GM19025 (cell line): ENCODE results near the gene ACTR3.
"Not testable (repeated sequence)": the region's sequence is repeated elsewhere in the genome, so short reads cannot be mapped to it uniquely, and the experiment has no call there.

Experiments used
- ATAC-seq: cut with Tn5 transposase; IDR thresholded peaks from one replicate; pipeline ENCODE4 v1.9.1; 2021; ENCODE audit warnings: mild to moderate bottlenecking, low read depth, moderate library complexity; ENCODE audit not compliant: unreplicated experiment

The ACTR3 gene

DNA sequence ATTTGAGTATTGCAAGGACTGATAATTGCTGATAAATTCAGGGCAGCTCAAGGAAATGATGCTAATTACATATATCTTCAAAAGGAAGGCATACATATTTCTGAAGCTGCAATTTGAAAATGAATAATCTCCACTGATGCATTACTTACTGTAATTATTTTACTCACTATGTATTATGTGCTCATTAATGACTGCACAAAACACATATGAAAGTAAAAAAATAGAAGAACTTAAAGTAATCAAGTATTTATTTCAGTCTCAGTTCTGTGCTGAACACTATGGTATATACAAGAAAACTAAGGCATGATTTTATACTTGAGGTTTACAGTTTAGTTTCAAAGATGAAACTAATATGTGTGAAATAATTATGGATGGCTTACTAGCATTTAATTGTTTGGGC is 9.3 kb downstream of the ACTR3 start:
- no peak for ATAC-seq

DNA sequence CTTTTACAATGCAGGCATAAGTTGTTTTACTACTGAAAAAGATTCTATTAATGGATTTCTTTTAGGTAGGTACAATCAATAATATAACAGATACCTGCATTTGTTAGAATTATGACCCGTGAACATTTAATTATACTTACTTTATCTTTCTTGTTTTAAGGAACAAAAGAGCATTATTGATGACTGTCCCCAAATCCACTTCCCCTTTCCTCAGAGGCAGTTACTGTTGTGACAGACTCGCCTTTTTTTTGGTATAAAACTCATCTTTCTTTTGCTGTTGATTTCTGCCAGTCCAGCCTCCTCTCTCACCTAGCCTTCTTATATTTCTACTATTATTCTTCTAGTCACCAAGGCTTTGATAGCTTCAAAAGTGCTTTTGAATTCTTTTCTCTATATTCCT is 12.1 kb downstream of the ACTR3 start:
- ATAC-seq: no peak

DNA sequence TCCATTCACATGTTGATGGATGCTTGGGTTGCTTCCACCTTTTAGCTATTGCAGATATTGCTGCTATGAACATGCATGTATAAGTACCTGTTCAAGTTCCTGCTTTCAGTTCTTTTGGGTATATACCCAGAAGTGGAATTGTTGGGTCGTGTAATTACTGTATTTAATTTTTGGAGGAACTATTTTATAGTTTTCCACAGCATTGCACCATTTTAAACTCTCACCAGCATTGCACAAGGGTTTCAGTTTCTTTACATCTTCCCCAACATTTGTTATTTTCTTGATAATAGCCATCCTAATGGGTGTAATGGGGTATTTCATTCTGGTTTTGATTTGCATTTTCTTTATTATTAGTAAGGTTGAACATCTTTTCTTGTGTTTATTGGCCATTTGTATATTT is 16.0 kb downstream of the ACTR3 start:
- no peak for ATAC-seq

DNA sequence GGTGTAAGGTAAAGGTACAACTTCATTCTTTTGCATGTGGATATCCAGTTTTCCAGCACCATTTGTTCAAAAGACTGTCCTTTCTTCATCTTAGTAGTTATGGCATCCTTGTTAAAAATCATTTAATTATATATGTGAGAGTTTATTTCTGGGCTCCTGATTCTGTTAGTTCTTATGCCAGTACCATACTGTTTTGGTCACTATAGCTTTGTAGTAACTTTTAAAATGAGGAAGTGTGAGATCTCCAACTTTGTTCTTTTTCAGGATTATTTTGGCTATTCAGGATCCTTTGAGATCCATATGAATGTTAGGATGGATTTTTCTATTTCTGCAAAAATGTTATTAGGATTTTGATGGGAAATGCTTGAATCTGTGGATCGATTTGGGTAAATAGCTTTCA is 16.8 kb downstream of the ACTR3 start:
- ATAC-seq: no peak

DNA sequence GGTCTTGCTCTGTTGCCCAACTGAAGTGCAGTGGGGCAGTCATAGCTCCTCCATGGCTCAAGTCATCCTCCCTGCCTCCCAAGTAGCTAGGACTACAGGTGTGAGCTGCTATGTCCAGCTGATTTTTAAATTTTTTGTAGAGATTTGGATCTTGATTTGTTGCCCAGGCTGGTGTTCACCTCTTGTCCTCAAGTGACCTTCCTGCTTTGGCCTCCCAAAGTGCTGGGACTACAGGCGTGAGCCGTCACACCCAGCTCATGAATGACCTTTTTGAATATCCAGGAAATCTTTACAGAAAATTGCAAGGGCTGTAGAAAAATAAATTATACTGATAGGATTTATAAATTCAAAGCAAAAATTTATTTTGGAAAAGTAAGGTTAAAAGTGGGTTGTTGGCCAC is 17.4 kb downstream of the ACTR3 start:
- no peak for ATAC-seq

DNA sequence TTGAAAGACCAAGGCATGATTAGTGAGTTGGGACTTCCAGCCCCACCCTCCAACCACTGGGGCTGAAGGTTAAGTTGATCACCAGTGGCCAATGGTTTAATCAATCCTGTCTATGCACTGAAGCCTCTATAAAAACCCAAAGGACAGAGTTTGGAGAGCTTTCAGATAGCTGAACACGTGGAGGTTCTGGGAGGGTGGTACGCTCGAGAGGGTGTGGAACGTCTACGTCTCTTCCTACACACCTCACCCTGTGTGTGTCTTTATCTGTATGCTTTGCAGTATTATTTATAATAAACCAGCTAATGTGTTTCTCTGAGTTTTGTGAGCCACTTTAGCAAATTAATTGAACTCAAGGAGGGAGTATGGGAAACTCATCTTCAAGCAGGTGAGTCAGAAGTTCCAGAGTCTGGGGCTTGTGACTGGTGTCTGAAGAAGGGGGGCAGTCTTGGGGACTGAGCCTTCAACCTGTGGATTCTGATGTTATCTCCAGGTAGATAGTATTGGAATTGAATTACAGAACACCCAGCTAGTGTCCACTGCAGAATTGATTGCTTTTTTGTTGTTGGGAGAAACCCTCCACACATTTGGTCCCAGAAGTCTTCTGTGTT is 20.3 kb downstream of the ACTR3 start:
- peak; percentile 24 for ATAC-seq

DNA sequence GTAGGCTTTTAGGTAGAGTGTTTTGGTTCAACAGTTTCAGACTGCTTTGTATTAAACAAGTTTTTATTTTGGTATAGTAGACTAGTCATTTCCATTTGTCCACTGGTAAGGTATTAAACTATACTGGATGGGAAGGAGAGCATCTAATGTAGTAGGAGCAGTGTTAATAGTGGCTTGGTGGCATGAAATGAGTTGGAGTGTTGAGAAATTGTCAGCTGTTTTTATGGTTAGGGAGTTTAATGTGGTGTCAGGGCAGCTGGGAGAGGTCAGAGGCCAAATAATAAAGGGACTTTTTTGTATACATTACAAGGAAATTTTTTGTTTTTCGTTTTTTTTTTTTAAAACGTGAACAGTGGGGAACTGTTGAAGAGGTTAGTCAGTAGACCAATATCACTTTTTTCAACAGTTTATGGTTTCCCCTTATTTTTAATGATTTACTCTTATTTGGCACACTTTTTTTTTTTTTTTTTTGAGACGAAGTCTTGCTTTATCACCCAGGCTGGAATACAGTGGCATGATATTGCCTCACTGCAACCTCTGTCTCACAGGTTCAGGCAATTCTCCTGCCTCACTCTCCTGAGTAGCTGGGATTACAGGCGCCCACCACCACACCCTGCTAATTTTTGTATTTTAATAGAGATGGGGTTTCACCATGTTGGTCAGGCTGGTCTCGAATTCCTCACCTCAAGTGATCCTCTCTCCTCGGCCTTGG is 21.2 kb downstream of the ACTR3 start:
- peak; percentile 57 for ATAC-seq

DNA sequence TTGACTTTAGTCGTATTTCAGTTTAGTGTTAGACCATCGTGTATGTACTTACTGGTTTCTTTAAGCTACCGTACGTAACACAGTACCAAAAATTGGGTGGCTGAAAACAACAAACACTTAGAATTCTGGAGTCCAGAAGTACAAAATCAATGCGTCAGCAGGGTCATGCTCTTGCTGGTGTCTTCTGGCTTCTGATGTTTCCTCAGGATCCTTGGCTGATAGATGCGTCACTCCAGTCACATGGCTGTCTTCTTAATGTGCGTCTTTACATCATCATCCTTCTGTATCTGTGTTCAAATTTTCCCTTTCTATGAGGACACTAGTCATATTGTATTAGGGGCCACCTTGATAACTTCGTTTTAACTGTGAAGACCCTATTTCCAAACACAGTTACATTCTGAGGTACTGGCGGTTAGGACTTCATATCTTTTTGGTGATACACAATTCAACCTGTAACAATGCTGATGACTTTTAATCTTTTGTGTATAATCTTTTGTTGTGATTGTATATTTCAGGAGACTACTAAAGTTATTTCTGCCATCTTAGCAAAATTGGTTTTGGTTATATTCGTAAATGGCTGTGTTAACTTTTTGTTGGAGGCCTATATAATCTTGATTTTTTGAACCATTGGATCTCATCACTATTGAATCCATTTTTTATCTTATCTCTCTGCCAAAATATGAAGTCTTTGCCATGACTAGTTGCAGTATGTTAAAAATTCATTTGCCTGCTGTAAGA is 25.4 kb downstream of the ACTR3 start:
- ATAC-seq: no peak

DNA sequence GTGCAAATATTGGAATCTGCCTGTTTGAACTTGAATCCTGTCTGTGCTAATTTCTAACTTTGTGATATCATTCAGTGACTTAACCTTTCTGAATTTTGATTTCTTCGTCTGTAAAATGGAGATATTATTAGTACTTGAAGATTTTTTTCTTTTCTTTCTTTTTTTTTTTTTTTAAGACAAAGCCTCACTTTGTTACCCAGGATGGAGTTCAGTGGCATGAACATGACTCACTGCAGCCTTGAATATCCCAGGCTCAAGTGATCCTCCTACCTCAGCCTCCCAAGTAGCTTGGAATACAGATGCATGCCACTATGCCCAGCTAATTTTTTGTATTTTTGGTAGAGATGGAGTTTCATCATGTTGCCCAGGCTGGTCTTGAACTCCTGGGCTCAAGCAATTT is 28.3 kb downstream of the ACTR3 start:
- no peak for ATAC-seq

DNA sequence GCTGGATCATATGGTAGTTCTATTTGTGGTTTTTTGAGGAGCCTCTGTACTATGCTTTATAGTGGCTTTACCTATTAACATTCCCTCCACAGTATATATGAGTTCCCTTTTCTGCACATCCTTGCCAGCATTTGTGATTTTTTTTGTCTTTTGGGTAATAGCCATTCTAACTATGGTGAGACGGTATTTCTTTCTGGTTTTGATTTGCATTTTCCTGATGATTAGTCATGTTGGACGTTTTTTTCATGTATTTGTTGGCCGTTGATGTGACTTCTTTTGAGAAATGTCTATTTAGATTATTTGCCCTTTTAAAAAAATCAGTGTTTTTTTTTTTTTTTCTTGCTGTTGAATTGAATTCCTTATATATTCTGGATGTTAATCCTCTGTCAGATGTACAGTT is 31.1 kb downstream of the ACTR3 start:
- ATAC-seq: no peak

DNA sequence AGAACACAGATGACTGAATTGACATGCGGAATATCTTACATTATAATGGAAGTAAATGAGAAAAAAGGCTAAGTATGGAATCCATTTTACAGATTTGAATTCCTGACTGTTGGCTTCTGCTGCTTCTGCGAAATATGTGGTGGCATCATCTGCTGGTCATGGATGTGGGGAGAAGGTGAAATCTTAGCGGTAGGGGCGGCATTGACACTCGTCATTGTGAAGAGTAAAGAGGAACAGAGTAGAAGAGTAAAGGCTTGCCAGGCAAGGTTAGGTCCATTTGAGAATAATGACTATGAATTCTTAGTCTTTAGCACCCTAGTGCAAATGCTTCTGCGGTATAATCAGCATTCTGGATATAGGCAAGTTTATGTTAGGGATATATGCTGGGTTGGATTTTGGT is 32.4 kb downstream of the ACTR3 start:
- no peak for ATAC-seq

DNA sequence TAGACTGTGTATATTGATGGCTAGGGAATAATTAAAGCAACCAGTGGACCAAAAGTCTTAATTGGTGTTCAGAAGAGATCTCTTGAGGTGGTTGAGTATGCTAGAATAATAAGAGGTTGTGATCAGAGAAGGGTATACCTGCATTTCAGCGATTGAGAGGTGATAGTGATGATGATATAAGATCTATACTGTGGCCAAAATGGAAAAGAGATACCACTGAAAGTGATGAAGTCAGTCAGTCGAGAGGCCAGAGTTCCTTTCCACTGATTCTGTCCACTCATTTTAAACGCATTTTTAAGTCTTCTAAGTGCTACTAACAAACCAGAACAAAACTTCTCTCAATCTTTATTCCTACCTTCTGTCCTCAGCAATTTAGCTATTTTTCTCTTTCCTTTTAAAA is 32.9 kb downstream of the ACTR3 start:
- ATAC-seq: no peak

DNA sequence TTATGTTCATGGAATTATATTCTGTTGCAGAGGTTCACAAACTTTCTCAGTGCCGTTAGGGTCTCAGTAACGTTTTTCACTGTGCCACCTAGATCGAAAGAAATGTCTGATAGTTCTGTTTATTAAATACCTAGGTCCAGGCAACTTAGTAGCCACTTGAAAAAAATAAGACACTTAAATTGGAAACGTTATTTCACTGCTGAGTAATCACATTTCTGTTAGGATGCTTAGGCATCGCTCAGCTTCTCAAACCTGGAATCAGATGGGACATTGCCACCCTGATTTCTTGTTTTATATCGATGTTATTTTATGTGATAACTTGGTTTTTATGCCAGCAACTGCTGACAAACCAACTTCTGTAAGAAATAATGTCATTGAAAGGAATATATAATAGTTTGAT is 36.0 kb downstream of the ACTR3 start:
- ATAC-seq: no peak

DNA sequence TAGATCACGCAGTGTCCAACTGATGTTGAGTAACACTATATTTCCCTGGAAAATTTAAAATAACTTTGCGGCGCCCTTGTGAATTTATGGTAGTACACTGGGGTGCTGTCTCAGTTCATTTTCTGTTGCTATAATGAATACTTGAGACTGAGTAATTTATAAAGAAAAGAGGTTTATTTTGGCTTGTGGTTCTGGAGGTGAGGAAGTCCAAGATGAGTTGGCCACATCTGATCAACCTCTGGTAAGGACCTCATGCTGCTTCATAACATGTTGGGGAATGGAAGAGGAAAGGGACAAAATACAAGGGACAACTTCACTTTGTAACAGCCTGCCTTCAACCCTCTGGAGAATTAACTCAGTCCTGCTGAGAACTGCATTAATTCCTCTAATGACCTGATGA is 36.4 kb downstream of the ACTR3 start:
- ATAC-seq: no peak

DNA sequence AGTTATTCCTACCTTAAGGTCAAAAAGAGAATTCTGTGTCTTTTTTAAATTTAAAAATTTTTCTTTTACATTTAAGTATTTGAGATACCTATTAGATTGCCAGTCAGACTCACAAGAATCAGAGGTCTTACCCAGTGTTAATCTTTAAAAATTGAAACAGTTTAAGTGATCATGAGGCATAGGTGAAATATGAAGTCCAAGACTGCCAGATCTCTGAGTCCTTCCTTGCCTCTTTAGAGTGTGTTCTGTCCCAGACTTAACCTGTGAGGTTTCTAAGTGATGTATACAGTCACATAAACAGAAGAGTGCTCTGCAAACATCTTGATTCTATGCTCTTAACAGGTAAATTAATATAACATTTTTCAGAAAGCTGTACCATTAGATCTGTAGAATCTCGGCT is 40.6 kb downstream of the ACTR3 start:
- no peak for ATAC-seq

DNA sequence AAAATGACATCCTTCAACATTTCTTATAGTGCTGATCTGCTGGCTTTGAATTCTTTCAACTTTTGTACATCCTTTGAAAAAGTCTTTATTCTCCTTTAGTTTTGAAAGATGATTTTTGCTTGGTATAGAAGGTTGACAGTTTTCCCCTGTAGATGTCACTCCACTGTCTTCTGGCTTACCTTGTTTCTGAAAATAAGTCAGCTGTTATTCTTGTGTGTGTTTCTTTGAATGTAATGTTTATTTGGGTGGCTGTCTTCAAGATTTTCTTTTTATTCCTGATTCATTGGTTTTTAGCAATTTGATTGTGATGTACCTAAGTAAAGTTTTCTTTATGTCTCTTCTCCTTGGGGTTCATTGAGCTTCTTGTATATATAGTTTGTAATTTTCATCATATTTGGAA is 47.6 kb downstream of the ACTR3 start:
- no peak for ATAC-seq

DNA sequence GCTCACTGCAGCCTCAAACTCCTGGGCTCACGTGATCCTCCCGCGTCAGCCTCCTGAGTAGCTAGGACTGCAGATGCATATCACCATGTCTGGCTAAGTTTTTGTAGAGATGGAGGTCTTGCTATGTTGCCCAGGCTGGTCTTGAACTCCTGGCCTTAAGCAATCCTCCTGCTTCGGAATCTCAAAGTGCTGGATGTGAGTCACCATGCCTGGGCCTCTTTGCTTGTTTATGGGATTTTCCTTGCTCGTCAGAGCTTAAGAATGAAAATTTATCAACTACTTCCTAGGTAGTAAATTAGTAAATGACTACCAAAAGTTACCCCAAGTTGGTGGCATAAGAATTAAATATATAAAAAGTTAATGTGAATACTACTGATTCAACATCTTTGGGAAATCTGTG is 51.0 kb downstream of the ACTR3 start:
- no peak for ATAC-seq

DNA sequence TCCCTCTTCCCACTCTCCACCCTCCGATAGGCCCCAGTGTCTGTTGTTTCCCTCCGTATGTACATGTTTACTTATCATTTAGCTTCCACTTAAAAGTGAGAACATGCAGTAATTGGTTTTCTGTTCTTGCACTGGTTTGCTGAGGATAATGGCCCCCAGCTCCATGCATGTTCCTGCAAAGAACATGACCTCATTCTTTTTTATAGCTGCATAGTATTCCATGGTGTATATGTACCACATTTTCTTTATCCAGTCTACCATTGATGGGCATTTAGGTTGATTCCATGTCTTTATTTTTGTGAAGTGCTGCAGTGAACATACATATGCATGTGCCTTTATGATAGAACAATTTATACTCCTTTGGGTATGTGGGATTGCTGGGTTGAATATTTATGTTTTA is 55.9 kb downstream of the ACTR3 start:
- not testable (repeated sequence) for ATAC-seq

DNA sequence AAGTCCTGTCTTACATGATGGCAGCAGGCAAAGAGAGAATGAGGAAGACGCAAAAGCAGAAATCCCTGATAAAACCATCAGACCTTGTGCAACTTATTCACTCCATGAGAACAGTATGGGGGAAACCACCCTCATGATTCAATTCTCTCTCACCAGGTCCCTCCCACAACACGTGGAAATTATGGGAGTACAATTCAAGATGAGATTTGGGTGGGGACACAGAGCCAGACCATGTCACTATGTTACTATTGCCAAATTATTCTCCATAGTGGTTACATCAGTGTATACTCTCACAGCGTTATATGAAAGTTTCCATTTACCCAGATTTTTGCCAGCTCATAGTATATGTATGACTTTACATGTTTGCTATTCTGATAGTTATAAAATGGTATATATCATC is 61.0 kb downstream of the ACTR3 start:
- not testable (repeated sequence) for ATAC-seq

DNA sequence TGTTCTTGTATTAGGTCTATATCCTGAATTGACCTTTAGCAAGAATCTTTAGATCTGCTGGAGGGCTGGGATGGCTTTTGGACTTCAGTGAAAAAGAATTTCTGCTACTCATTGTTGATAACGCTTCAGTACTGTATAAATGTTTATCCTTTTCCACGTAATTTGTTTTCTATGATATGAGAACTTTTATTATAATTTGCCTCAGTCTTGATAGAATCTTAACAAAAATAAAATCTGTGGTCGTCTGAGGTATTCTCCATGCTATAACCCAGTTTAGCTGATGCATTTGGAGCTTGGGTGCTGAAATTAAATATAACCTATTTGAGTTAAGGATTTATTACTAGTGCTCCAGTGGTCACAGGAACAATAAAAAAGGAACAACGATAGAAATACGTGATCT is 71.1 kb downstream of the ACTR3 start:
- no peak for ATAC-seq

DNA sequence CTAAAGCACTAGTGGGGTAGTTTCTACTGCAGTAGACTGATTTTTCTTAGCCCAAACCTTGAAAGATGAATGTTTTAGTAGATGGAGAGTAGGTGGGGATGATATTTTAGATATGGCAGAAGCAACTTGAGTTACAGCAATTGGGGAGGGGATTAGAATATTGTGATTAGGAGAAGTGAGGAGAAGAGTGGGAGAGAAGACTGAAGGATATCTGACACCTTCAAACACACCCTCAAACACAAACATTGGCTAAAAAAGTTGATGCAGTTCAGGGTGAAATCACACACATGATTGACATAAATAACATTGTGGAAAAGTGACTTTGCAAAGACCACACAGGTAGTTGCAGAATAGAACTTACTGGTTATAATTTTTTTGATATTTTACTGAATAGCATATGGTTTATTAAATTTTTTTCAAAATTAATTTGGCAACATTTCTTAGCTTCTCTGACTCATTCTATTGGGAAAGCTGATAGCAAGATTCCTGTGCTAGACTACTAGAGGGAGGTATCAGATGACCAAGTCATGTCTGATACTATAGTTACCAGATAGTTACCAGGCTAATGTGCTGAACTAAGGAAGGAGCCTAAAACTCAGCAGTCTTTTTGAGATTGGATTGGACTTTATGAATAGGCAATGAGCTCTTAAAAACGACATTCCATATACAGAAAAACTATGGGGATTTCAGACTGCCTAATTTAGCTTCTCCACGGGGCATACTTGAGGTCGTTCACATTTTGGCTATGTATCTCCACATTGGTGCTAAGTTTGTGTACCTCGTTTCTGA is 73.0 kb downstream of the ACTR3 start:
- ATAC-seq: no peak
